HG03108 (cell line): ENCODE results near the gene CPEB2.

ENCODE experiments used
- ATAC-seq: cut with Tn5 transposase; IDR thresholded peaks from one replicate; pipeline ENCODE4 v1.9.1; 2021; ENCODE audit warnings: moderate library complexity; ENCODE audit not compliant: unreplicated experiment

Gene CPEB2

GRCh38 chr4:15010038-15010585 lies 7.8 kb downstream of the CPEB2 start:
- no peak for ATAC-seq

- no peak for ATAC-seq
These were observed 8.9 kb downstream of the CPEB2 start for GRCh38 chr4:15011166-15011565.

- no peak for ATAC-seq
These were observed 9.9 kb downstream of the CPEB2 start for GRCh38 chr4:15012017-15012788.

DNA sequence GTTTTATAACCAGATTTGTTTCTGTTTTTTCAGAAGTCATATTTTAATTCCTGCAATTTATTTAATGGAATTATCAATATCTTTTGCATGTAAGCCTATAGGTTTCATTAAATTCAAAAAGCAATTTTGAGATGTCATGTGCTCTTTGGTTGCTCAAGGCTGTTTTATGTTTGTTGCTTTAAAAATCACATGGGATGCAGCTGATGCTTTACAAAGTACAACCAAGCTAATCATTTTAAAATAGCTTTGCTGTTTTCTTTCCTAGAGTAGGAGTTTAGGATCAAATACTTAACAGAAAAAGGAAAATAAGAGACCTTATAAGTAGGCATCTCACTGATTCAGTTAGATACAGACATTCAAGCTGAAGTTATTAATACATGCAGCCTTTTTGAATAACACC lies 11.3 kb downstream of the CPEB2 start:
- ATAC-seq = no peak

DNA sequence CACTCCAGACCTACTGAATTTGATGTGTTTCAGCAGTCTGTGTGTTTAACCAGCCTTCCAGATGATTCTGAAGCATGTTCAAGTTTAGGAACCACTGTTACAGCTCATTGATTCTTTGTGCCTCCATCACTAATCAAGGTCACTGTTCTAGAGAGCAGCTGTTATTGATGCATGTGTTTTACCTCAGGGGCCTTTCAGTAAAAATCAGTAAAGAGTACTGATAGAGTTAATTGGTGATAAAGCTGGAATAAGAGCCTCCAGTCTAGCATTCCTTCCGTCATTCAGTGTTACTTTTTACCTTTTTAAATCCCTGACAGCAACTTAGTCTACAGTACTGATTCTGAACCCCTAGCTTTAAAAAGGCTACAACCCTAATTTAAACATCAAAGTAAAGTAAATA lies 12.9 kb downstream of the CPEB2 start:
- ATAC-seq = no peak

- no peak for ATAC-seq
These were observed 16.1 kb downstream of the CPEB2 start for GRCh38 chr4:15018361-15018760.

DNA sequence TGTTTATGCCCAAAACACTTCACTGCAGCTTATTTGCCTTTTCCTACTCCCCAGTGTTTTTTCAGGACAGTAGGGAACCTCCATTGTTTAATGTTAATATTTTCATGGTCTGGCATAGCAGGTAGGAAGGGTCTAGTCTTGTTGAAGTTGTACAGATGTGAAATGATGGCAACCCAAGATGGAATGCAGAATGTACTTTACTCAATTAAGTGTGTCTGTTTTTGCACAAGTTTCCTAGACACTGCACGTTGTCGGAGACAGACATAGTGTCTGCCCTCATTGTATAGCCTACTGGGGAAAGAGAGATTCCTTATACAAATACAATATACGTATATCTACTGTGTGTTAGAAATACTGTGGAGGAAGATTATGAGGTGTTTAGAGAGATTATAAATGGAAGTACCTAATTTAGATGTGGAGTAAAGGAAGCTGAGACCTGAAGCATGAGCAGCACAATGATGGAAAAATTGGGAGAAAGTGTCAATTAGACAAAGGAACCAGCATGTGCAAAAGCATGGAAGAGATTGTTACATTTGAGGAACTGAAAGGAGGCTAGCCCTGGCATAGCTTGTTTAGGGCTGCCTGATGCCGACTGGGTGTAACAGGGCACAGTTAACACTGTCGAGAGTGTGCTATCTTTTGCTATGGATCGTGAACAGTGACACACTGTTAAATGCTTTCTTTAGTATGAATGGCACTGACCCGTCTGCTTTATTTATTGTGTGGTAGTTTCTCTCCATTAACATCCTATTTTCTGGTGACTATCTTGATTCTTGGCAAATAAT lies 18.4 kb downstream of the CPEB2 start:
- ATAC-seq = no peak

DNA sequence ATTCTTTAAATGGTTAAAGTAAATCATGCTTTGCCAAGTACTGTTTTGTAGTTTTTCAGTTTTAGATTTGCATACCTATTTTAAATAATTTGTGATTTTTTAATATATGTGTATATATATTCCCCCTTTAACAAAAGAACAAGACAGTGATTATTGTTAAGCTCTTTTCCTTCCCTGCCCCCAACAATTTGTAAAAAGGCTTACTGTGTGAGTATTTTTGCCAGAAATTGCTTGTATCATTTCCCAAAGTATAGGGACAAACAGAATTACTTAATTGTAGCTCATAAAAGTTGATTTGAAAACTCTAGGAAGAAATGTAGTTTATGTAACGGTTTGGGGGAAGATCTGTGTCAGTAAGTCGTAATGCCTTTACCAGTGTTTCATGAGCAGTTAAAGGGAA lies 19.0 kb downstream of the CPEB2 start:
- no peak for ATAC-seq

- no peak for ATAC-seq
These were observed 19.7 kb downstream of the CPEB2 start for GRCh38 chr4:15021946-15022345.

- no peak for ATAC-seq
These were observed 22.1 kb downstream of the CPEB2 start for GRCh38 chr4:15024386-15024785.

DNA sequence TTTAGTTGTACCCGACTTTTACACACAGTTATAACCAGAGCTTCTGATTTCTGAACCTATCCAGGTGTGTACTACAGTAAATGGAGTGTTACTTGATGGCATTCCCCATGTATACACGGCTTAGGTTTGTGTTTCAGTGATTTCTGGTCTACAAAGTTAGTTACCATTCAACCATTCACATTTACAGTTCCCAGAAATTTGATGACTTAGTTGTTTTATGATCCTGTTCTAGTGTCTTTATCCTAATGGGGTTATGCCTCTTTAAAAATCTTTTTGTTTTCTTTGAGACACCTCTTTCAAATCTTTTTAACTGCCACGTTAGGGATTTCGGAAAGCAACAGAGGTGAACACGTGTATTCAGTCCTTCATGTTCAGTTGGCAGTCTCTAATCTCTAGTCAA lies 23.4 kb downstream of the CPEB2 start:
- no peak for ATAC-seq

- ATAC-seq = no peak
These were observed 25.7 kb downstream of the CPEB2 start for GRCh38 chr4:15027921-15028435.

DNA sequence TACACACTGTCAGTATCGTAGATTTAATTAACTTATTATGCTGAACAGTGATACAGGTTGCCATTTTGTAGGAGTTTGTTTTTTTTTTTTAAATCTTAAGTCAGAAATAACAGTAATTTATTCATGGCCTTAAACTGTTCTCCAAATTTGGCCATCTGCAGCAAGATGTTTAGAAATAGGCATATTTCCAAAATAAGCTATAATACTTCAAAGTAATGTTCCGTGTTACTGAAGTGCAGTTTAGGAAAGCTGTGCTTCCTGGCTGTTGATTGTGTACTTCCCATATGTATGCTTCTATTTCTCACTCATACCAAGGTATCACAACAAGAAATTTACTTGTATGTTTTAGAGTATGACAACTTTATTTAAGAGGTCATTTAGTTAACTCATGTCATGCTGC lies 28.9 kb downstream of the CPEB2 start:
- no peak for ATAC-seq

GRCh38 chr4:15031993-15032675 lies 29.9 kb downstream of the CPEB2 start:
- no peak for ATAC-seq

DNA sequence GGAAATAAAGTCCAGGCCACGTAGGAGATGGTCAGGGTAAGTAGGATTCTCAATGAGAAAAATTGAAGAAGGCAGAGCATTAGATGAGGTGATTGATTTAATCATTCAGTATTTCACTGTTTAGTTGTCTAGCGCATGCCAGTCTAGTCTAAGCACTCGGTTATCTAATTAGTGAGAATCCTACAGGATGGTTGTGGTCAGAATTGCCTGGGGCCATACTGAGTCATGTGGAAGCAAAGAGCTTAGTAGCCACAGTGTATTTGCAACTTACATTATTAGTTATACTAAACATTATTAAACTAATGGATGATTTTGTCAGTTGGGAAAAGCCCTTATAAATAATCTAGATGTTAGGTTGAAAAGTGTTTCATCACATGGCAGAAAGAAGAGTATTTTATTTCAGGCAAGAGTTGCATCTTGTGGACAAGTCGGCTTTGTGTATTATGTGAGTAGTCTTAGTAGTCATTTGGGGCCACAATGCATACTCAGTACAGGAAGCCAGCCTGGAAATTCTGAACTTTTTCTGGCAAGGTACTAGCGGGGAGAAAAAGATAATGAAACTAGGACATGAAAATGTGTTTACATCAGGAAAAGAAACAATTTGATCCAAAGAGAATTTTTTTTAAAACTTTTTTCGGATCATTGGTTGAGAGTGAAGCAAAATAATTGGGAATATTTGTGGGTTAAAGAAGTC lies 31.9 kb downstream of the CPEB2 start:
- no peak for ATAC-seq

DNA sequence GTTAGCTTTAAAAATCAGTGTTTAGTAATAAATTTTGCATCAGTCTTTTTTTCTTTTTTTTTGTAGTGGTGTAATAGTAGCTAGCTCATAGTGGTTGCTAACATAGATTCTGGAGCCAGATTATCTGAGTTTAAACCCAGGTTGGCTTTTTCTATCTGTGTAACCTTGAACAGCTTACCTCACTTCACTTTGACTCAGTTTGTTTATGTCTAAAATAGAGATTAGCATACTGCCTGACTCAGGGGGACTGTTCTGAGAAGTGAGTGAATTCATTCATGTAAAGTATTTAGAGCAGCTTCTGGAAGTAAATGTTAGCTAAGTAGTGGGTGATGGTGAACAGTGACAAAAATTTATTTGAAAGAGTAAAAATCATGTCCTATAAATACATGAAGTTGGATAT lies 32.9 kb downstream of the CPEB2 start:
- ATAC-seq = no peak

- no peak for ATAC-seq
These were observed 35.8 kb downstream of the CPEB2 start for GRCh38 chr4:15037923-15038541.

- no peak for ATAC-seq
These were observed 38.7 kb downstream of the CPEB2 start for GRCh38 chr4:15040916-15041463.

- ATAC-seq = no peak
These were observed 40.4 kb downstream of the CPEB2 start for GRCh38 chr4:15042529-15043167.
